A549 (cell line): ENCODE measurements around the gene ZC3H18.

Source experiments
- CHD2 ChIP-seq: fragments of 150-350 bp; IDR thresholded peaks from 2 replicates; pipeline ENCODE4 v1.6.1; 2014; ENCODE audit warnings: low read length; ENCODE audit not compliant: partially characterized antibody
- CTCF ChIP-seq: fragments of >200 bp; sonication (Bioruptor Twin); formaldehyde crosslinking; IDR thresholded peaks from 3 replicates; pipeline ENCODE4 v1.5.1; 2016
- E2F6 ChIP-seq: IDR thresholded peaks from 2 replicates; pipeline ENCODE4 v1.6.1; 2012; ENCODE audit warnings: low read depth, borderline replicate concordance
- EHMT2 ChIP-seq: fragments of 200-600 bp; sonication (generic); IDR thresholded peaks from 2 replicates; pipeline ENCODE4 v1.6.1; 2016; ENCODE audit warnings: antibody characterized with exemption, low read depth, mild to moderate bottlenecking, moderate library complexity
- POLR2A ChIP-seq: IDR thresholded peaks from 2 replicates; pipeline ENCODE4 v1.6.1; 2012; ENCODE audit warnings: mild to moderate bottlenecking, low read length
- TF ChIP-seq, protein P1 (sequence below): IDR thresholded peaks from 2 replicates; pipeline ENCODE4 v1.6.1; 2012

GRCh38 chr16:88628512-88628974, 58.3 kb downstream of the ZC3H18 start:
- TF ChIP-seq, protein P1, sequence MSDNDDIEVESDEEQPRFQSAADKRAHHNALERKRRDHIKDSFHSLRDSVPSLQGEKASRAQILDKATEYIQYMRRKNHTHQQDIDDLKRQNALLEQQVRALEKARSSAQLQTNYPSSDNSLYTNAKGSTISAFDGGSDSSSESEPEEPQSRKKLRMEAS = no peak
- TF ChIP-seq CTCF (no peak), E2F6 (no peak), EHMT2 (no peak), CHD2 (no peak), POLR2A (no peak)
